ENCODE data around the gene BICC1.
A peak's percentile ranks its signal among the peaks of the same experiment; 100 is the strongest.

Gene BICC1

GRCh38 chr10:58662314-58662713, 149.6 kb downstream of the BICC1 start:
- no peaks in the 10 kb centered on the region for H3K4me1 ChIP-seq (ENCODE audit: control insufficient read depth in 1 of 2, insufficient read depth in 2 of 2, low read length in 2 of 2)

DNA sequence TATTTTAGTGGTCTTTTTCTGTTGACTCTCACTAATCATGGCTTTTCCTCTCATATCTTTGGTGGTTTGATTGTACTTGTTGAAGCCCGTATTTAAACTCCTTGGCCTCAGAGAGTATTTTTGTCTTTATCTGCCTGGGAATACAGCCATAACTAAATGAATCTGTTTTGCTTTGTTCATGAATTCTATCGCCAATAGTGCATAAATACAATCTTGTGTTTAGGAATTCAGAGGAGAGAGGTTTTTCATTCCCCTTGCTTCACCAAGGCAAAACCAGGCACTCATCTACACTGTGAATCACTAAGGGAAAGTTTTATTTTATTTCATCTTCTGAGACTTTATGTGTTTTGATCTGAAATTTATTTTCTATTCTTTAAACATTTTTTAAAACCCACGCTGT, 152.7 kb downstream of the BICC1 start:
- Histone ChIP-seq H3K4me1 (ENCODE audit: control insufficient read depth in 1 of 2, insufficient read depth in 2 of 2, low read length in 2 of 2) (no peaks in the 10 kb centered on the region), H3K4me3 (ENCODE audit: low read depth in 1 of 2, low read length in 2 of 2) (peak overlapping the region in 1 of 2 donors; percentile 21), H3K27ac (ENCODE audit: low read length) (no peak overlapping the region), H3K27me3 (ENCODE audit: low read depth, low read length) (no peaks in the 10 kb centered on the region), H3K36me3 (ENCODE audit: control insufficient read depth in 1 of 2, insufficient read depth in 2 of 2, low read length in 2 of 2) (no peaks in the 10 kb centered on the region), H3K9me3 (ENCODE audit: control insufficient read depth in 1 of 2, low read length in 2 of 2) (peaks cover 0 to 9% of the 10 kb centered on the region in 2 donors)

More at GRCh38 chr10:58662314-58662713, 149.6 kb downstream of the BICC1 start:
- no peak overlapping the region for H3K27ac ChIP-seq (ENCODE audit: low read length)
- no peak overlapping the region for H3K4me3 ChIP-seq (ENCODE audit: low read depth in 1 of 2, low read length in 2 of 2)
- H3K9me3 ChIP-seq (ENCODE audit: control insufficient read depth in 1 of 2, low read length in 2 of 2) = peaks cover 0 to 9% of the 10 kb centered on the region in 2 donors
- H3K27me3 ChIP-seq (ENCODE audit: low read depth, low read length) = no peaks in the 10 kb centered on the region
- no peaks in the 10 kb centered on the region for H3K36me3 ChIP-seq (ENCODE audit: control insufficient read depth in 1 of 2, insufficient read depth in 2 of 2, low read length in 2 of 2)

- H3K4me1 ChIP-seq (ENCODE audit: control insufficient read depth in 1 of 2, insufficient read depth in 2 of 2, low read length in 2 of 2) = no peaks in the 10 kb centered on the region
- no peak overlapping the region for H3K27ac ChIP-seq (ENCODE audit: low read length)
- H3K9me3 ChIP-seq (ENCODE audit: control insufficient read depth in 1 of 2, low read length in 2 of 2) = peaks cover 0 to 9% of the 10 kb centered on the region in 2 donors
- H3K27me3 ChIP-seq (ENCODE audit: low read depth, low read length) = no peaks in the 10 kb centered on the region
- H3K4me3 ChIP-seq (ENCODE audit: low read depth in 1 of 2, low read length in 2 of 2) = peak overlapping the region in 1 of 2 donors; percentile 21
- H3K36me3 ChIP-seq (ENCODE audit: control insufficient read depth in 1 of 2, insufficient read depth in 2 of 2, low read length in 2 of 2) = no peaks in the 10 kb centered on the region
Measured at GRCh38 chr10:58666024-58666423, 153.4 kb downstream of the BICC1 start.

DNA sequence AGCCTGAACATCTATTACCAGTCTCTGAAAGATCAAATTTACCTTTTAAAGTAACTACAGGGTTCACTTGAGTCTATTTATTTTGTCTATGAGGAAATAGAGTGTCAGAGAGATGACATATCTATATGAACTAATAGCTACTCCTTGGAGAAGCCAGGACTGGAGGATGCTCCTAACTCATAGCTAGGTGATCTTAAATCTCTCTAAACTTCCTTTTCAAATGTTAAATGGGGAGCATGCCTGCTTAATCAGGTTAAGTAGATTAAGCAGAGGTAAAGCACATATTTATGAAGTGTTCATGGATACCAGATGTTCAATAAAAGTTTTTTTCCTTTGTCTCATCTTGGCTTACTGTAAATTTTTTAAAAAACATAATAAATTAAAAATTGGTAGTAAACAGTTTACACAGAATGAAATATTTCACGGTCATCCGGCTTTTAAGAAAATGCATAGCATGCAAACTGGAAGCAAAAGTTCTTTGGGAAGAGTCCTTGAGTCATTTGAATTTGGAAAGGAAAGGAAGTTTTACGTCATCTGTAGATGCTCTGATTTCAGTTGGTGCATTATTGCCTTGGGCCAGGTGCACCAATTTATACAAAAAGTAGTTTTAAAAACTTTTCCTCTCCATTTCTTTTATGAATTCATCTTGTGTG, 155.1 kb downstream of the BICC1 start:
- Histone ChIP-seq H3K9me3 (ENCODE audit: control insufficient read depth in 1 of 2, low read length in 2 of 2) (peaks cover 0 to 9% of the 10 kb centered on the region in 2 donors), H3K27me3 (ENCODE audit: low read depth, low read length) (no peaks in the 10 kb centered on the region), H3K4me3 (ENCODE audit: low read depth in 1 of 2, low read length in 2 of 2) (no peak overlapping the region), H3K4me1 (ENCODE audit: control insufficient read depth in 1 of 2, insufficient read depth in 2 of 2, low read length in 2 of 2) (no peaks in the 10 kb centered on the region), H3K27ac (ENCODE audit: low read length) (no peak overlapping the region), H3K36me3 (ENCODE audit: control insufficient read depth in 1 of 2, insufficient read depth in 2 of 2, low read length in 2 of 2) (no peaks in the 10 kb centered on the region)

- H3K27me3 ChIP-seq (ENCODE audit: low read depth, low read length) = no peaks in the 10 kb centered on the region
- H3K27ac ChIP-seq (ENCODE audit: low read length) = no peak overlapping the region
- H3K9me3 ChIP-seq (ENCODE audit: control insufficient read depth in 1 of 2, low read length in 2 of 2) = no peaks in the 10 kb centered on the region
- no peaks in the 10 kb centered on the region for H3K4me1 ChIP-seq (ENCODE audit: control insufficient read depth in 1 of 2, insufficient read depth in 2 of 2, low read length in 2 of 2)
- H3K4me3 ChIP-seq (ENCODE audit: low read depth in 1 of 2, low read length in 2 of 2) = no peak overlapping the region
- no peaks in the 10 kb centered on the region for H3K36me3 ChIP-seq (ENCODE audit: control insufficient read depth in 1 of 2, insufficient read depth in 2 of 2, low read length in 2 of 2)
Measured at GRCh38 chr10:58672845-58673244, 160.2 kb downstream of the BICC1 start.

- no peaks in the 10 kb centered on the region for H3K9me3 ChIP-seq (ENCODE audit: control insufficient read depth in 1 of 2, low read length in 2 of 2)
- H3K4me1 ChIP-seq (ENCODE audit: control insufficient read depth in 1 of 2, insufficient read depth in 2 of 2, low read length in 2 of 2) = no peaks in the 10 kb centered on the region
- H3K4me3 ChIP-seq (ENCODE audit: low read depth in 1 of 2, low read length in 2 of 2) = no peak overlapping the region
- no peaks in the 10 kb centered on the region for H3K36me3 ChIP-seq (ENCODE audit: control insufficient read depth in 1 of 2, insufficient read depth in 2 of 2, low read length in 2 of 2)
- H3K27me3 ChIP-seq (ENCODE audit: low read depth, low read length) = no peaks in the 10 kb centered on the region
- H3K27ac ChIP-seq (ENCODE audit: low read length) = no peak overlapping the region
Measured at GRCh38 chr10:58674251-58674650, 161.6 kb downstream of the BICC1 start.

DNA sequence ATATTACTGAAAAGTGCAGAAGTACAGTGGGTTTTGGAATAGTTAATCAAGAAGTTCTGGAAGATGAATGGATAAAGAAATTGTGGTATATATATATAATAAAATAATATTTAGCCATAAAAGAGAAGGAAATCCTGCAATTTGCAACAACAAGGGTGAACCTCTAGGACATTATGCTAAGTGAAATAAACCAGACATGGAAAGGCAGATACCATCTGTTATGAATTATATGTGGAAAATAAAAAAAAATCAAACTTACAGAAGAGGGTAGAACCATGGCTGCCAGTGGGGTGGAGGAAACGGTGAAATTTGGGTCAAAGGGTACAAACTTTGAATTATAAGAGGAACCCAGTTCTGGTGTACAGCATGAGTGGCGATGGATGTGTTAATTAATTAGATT, 162.6 kb downstream of the BICC1 start:
- H3K4me1 ChIP-seq (ENCODE audit: control insufficient read depth in 1 of 2, insufficient read depth in 2 of 2, low read length in 2 of 2) = no peaks in the 10 kb centered on the region
- H3K36me3 ChIP-seq (ENCODE audit: control insufficient read depth in 1 of 2, insufficient read depth in 2 of 2, low read length in 2 of 2) = no peaks in the 10 kb centered on the region
- no peaks in the 10 kb centered on the region for H3K27me3 ChIP-seq (ENCODE audit: low read depth, low read length)
- H3K9me3 ChIP-seq (ENCODE audit: control insufficient read depth in 1 of 2, low read length in 2 of 2) = peaks cover 0 to 3% of the 10 kb centered on the region in 2 donors
- no peak overlapping the region for H3K27ac ChIP-seq (ENCODE audit: low read length)
- no peak overlapping the region for H3K4me3 ChIP-seq (ENCODE audit: low read depth in 1 of 2, low read length in 2 of 2)

DNA sequence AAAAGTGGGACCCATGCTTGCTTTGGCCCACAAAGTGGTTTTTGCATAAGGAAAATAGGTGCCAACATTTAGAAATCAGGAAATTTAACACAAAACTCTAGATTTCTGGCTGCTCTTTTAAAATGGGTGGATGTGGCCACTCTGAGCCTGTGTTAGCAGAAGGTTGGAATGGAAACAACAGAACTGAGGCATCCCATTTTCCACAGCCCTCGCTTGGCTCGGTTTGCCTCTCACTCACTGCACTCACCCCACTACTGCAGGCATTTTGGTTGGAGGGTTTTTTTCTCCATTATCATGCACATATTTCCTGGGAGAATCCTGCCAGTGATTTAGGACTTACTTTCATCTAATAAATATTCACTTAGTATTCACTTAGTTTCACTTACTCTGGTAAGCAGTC, 178.9 kb downstream of the BICC1 start:
- Histone ChIP-seq H3K36me3 (ENCODE audit: control insufficient read depth in 1 of 2, insufficient read depth in 2 of 2, low read length in 2 of 2) (no peaks in the 10 kb centered on the region), H3K9me3 (ENCODE audit: control insufficient read depth in 1 of 2, low read length in 2 of 2) (peaks cover 3 to 25% of the 10 kb centered on the region in 2 donors), H3K27me3 (ENCODE audit: low read depth, low read length) (no peaks in the 10 kb centered on the region), H3K27ac (ENCODE audit: low read length) (no peak overlapping the region), H3K4me1 (ENCODE audit: control insufficient read depth in 1 of 2, insufficient read depth in 2 of 2, low read length in 2 of 2) (no peaks in the 10 kb centered on the region), H3K4me3 (ENCODE audit: low read depth in 1 of 2, low read length in 2 of 2) (no peak overlapping the region)

- Histone ChIP-seq H3K27me3 (ENCODE audit: low read depth, low read length) (no peaks in the 10 kb centered on the region), H3K4me1 (ENCODE audit: control insufficient read depth in 1 of 2, insufficient read depth in 2 of 2, low read length in 2 of 2) (no peaks in the 10 kb centered on the region), H3K36me3 (ENCODE audit: control insufficient read depth in 1 of 2, insufficient read depth in 2 of 2, low read length in 2 of 2) (no peaks in the 10 kb centered on the region), H3K27ac (ENCODE audit: low read length) (no peak overlapping the region), H3K9me3 (ENCODE audit: control insufficient read depth in 1 of 2, low read length in 2 of 2) (peaks cover 3 to 18% of the 10 kb centered on the region in 2 donors), H3K4me3 (ENCODE audit: low read depth in 1 of 2, low read length in 2 of 2) (no peak overlapping the region)
Measured at GRCh38 chr10:58693919-58694318, 181.2 kb downstream of the BICC1 start.

GRCh38 chr10:58695022-58695421, 182.3 kb downstream of the BICC1 start:
- H3K4me3 ChIP-seq (ENCODE audit: low read depth in 1 of 2, low read length in 2 of 2) = no peak overlapping the region
- no peaks in the 10 kb centered on the region for H3K27me3 ChIP-seq (ENCODE audit: low read depth, low read length)
- peaks cover 3 to 14% of the 10 kb centered on the region in 2 donors for H3K9me3 ChIP-seq (ENCODE audit: control insufficient read depth in 1 of 2, low read length in 2 of 2)
- no peak overlapping the region for H3K27ac ChIP-seq (ENCODE audit: low read length)
- no peaks in the 10 kb centered on the region for H3K4me1 ChIP-seq (ENCODE audit: control insufficient read depth in 1 of 2, insufficient read depth in 2 of 2, low read length in 2 of 2)
- no peaks in the 10 kb centered on the region for H3K36me3 ChIP-seq (ENCODE audit: control insufficient read depth in 1 of 2, insufficient read depth in 2 of 2, low read length in 2 of 2)

DNA sequence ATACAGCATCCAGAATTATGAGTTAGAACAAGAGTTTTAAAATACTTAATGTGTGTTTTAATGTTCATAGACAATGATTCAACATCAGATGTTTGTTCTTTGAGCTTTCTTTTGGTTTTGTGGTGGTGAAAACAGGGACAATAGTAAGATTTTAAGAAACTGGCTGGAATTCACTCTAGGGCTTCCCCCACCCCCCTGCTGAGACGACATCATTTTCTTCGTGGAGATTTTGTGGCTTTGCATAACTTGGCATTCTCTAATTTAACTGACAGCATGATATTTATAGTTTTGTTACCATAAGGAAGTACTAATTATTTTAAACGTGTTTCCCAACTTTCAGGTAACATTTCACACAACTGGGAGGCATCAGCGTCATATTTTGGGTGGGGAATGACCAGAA, 184.1 kb downstream of the BICC1 start:
- Histone ChIP-seq H3K27me3 (ENCODE audit: low read depth, low read length) (no peaks in the 10 kb centered on the region), H3K36me3 (ENCODE audit: control insufficient read depth in 1 of 2, insufficient read depth in 2 of 2, low read length in 2 of 2) (no peaks in the 10 kb centered on the region), H3K9me3 (ENCODE audit: control insufficient read depth in 1 of 2, low read length in 2 of 2) (peaks cover 3 to 5% of the 10 kb centered on the region in 2 donors)

DNA sequence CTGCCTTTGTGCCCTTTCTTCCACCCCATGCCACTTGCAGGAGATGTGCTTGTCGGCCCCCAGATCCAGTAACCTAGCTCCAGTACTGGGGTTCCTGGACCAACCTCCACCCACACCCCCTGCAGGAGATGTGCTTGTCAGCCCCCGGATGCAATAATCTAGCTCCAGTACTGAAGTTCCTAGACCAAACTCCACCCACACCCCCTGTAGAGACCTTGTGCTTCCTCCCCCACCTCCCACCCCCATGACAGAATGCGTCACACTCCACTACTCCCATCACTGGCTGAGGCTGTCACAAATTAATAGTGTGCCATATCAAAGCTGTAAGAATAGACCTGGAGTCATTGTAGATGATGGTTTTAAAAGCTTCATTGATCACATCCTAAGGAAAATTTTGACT, 185.0 kb downstream of the BICC1 start:
- no peaks in the 10 kb centered on the region for H3K9me3 ChIP-seq (ENCODE audit: control insufficient read depth in 1 of 2, low read length in 2 of 2)
- no peaks in the 10 kb centered on the region for H3K27me3 ChIP-seq (ENCODE audit: low read depth, low read length)
- H3K27ac ChIP-seq (ENCODE audit: low read length) = no peak overlapping the region
- no peaks in the 10 kb centered on the region for H3K36me3 ChIP-seq (ENCODE audit: control insufficient read depth in 1 of 2, insufficient read depth in 2 of 2, low read length in 2 of 2)
- no peak overlapping the region for H3K4me3 ChIP-seq (ENCODE audit: low read depth in 1 of 2, low read length in 2 of 2)
- no peaks in the 10 kb centered on the region for H3K4me1 ChIP-seq (ENCODE audit: control insufficient read depth in 1 of 2, insufficient read depth in 2 of 2, low read length in 2 of 2)

More for the DNA sequence above, 184.1 kb downstream of the BICC1 start:
- H3K4me1 ChIP-seq (ENCODE audit: control insufficient read depth in 1 of 2, insufficient read depth in 2 of 2, low read length in 2 of 2) = no peaks in the 10 kb centered on the region
- no peak overlapping the region for H3K27ac ChIP-seq (ENCODE audit: low read length)
- H3K4me3 ChIP-seq (ENCODE audit: low read depth in 1 of 2, low read length in 2 of 2) = no peak overlapping the region

Measured in muscle layer of duodenum (tissue), 2 donors.